GM23338 (cell line): ENCODE data around the gene FNDC3B.

Experiments used
- CREB1 ChIP-seq: fragments of 250-450 bp; sonication (Bioruptor Pico); IDR thresholded peaks from 2 replicates; pipeline ENCODE4 v1.5.0; 2020; ENCODE audit warnings: low read depth, mild to moderate bottlenecking, moderate library complexity
- EZH2 ChIP-seq: fragments of 200-600 bp; sonication (generic); IDR thresholded peaks from one replicate; pipeline ENCODE4 v1.8.0; 2017; ENCODE audit warnings: antibody characterized with exemption, mild to moderate bottlenecking, low read depth; ENCODE audit not compliant: unreplicated experiment
- POLR2AphosphoS5 ChIP-seq: IDR thresholded peaks from 2 replicates; pipeline ENCODE4 v1.6.1; 2016; ENCODE audit warnings: antibody characterized with exemption, low read depth
- REST ChIP-seq: IDR thresholded peaks from one replicate; pipeline ENCODE4 v1.6.1; 2018; ENCODE audit warnings: antibody characterized with exemption; ENCODE audit not compliant: unreplicated experiment
- TF ChIP-seq, protein P1 (sequence below), 2 experiments: fragments of 200-600 bp in 1 of 2; sonication (generic) in 1 of 2; conservative IDR thresholded peaks; 2 replicates each; pipeline versions ENCODE4 v1.5.1 to v1.6.1; 2016 to 2017; ENCODE audit warnings: antibody characterized with exemption in 2 of 2, low read depth in 2 of 2, mild to moderate bottlenecking in 2 of 2, moderate library complexity in 1 of 2

GRCh38 chr3:172402090-172402489, 362.7 kb downstream of the FNDC3B start:
- TF ChIP-seq, protein P1, sequence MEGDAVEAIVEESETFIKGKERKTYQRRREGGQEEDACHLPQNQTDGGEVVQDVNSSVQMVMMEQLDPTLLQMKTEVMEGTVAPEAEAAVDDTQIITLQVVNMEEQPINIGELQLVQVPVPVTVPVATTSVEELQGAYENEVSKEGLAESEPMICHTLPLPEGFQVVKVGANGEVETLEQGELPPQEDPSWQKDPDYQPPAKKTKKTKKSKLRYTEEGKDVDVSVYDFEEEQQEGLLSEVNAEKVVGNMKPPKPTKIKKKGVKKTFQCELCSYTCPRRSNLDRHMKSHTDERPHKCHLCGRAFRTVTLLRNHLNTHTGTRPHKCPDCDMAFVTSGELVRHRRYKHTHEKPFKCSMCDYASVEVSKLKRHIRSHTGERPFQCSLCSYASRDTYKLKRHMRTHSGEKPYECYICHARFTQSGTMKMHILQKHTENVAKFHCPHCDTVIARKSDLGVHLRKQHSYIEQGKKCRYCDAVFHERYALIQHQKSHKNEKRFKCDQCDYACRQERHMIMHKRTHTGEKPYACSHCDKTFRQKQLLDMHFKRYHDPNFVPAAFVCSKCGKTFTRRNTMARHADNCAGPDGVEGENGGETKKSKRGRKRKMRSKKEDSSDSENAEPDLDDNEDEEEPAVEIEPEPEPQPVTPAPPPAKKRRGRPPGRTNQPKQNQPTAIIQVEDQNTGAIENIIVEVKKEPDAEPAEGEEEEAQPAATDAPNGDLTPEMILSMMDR (conservative IDR thresholded peaks at IDR 0.05; ENCODE audit: low read depth in 2 of 2): no peak
- TF ChIP-seq REST (no peak), EZH2 (no peak), POLR2AphosphoS5 (no peak), CREB1 (no peak)
